H9 (cell line): ENCODE data around the gene PGF. TPM values are rescaled to one million over a fixed set of nuclear protein-coding genes. Genes with fewer than 3 reads are reported as not detected.

Experiments
- DNase-seq: peaks from one replicate; pipeline ENCODE4 v3.0.0-alpha.2; 2017
- H2AFZ ChIP-seq: one replicate; pipeline ENCODE4 v1.6.1; 2013; ENCODE audit warnings: mild to moderate bottlenecking, low read length, control low read depth, moderate library complexity
- H2AK5ac ChIP-seq: 2 replicates; pipeline ENCODE4 v1.6.1; 2013; ENCODE audit warnings: low read length, control low read depth, mixed read lengths; ENCODE audit not compliant: insufficient read length
- H2BK120ac ChIP-seq: one replicate; pipeline ENCODE4 v1.6.1; 2013; ENCODE audit warnings: low read depth, mild to moderate bottlenecking, low read length, control low read depth, inconsistent platforms; ENCODE audit not compliant: poor library complexity, severe bottlenecking
- H2BK12ac ChIP-seq: 2 replicates; pipeline ENCODE4 v1.6.1; 2013; ENCODE audit warnings: low read length, control low read depth, mixed read lengths, low read depth; ENCODE audit not compliant: insufficient read length
- H2BK15ac ChIP-seq: 2 replicates; pipeline ENCODE4 v1.6.1; 2013; ENCODE audit warnings: low read depth, low read length, control low read depth
- H2BK20ac ChIP-seq: one replicate; pipeline ENCODE4 v1.6.1; 2013; ENCODE audit warnings: low read depth, mild to moderate bottlenecking, low read length, control low read depth, inconsistent platforms; ENCODE audit not compliant: poor library complexity, severe bottlenecking
- H2BK5ac ChIP-seq: 2 replicates; pipeline ENCODE4 v1.6.1; 2013; ENCODE audit warnings: low read length, control low read depth, mixed read lengths; ENCODE audit not compliant: insufficient read length
- H3K14ac ChIP-seq: 2 replicates; pipeline ENCODE4 v1.6.1; 2013; ENCODE audit warnings: low read length, control low read depth; ENCODE audit not compliant: insufficient read depth
- H3K18ac ChIP-seq: 2 replicates; pipeline ENCODE4 v1.6.1; 2013; ENCODE audit warnings: low read depth, mild to moderate bottlenecking, mixed read lengths, low read length, control low read depth; ENCODE audit not compliant: insufficient read length
- H3K23ac ChIP-seq: 2 replicates; pipeline ENCODE4 v1.6.1; 2013; ENCODE audit warnings: low read length, control low read depth, mixed read lengths, low read depth; ENCODE audit not compliant: insufficient read length
- H3K23me2 ChIP-seq: 2 replicates; pipeline ENCODE4 v1.6.1; 2013; ENCODE audit warnings: low read depth, mild to moderate bottlenecking, mixed read lengths, low read length, control low read depth; ENCODE audit not compliant: insufficient read length, poor library complexity, severe bottlenecking
- H3K27ac ChIP-seq: 2 replicates; pipeline ENCODE4 v1.5.1; 2013; ENCODE audit warnings: low read length, control low read depth, mixed read lengths, low read depth; ENCODE audit not compliant: insufficient read length
- H3K27me3 ChIP-seq: 2 replicates; pipeline ENCODE4 v1.6.1; 2013; ENCODE audit warnings: low read length, control low read depth, inconsistent platforms; ENCODE audit not compliant: insufficient read depth
- H3K4ac ChIP-seq: 2 replicates; pipeline ENCODE4 v1.6.1; 2013; ENCODE audit warnings: low read depth, mild to moderate bottlenecking, control low read depth, inconsistent platforms, low read length, moderate library complexity
- H3K4me1 ChIP-seq: 2 replicates; pipeline ENCODE4 v1.6.1; 2013; ENCODE audit warnings: low read length, control low read depth, inconsistent platforms; ENCODE audit not compliant: insufficient read depth
- H3K4me2 ChIP-seq: 2 replicates; pipeline ENCODE4 v1.6.1; 2013; ENCODE audit warnings: low read length, control low read depth, mixed read lengths; ENCODE audit not compliant: insufficient read length, insufficient read depth
- H3K56ac ChIP-seq: 2 replicates; pipeline ENCODE4 v1.6.1; 2013; ENCODE audit warnings: low read depth, mild to moderate bottlenecking, mixed read lengths, low read length, control low read depth; ENCODE audit not compliant: insufficient read length
- H3K79me1 ChIP-seq: 2 replicates; pipeline ENCODE4 v1.6.1; 2013; ENCODE audit warnings: low read depth, mild to moderate bottlenecking, moderate library complexity, low read length, control low read depth, inconsistent platforms; ENCODE audit not compliant: insufficient read depth, poor library complexity, severe bottlenecking
- H3K79me2 ChIP-seq: 2 replicates; pipeline ENCODE4 v1.6.1; 2013; ENCODE audit warnings: low read length, control low read depth, inconsistent platforms; ENCODE audit not compliant: insufficient read depth
- H3K9ac ChIP-seq: 2 replicates; pipeline ENCODE4 v1.6.1; 2013; ENCODE audit warnings: low read length, control low read depth, mixed read lengths; ENCODE audit not compliant: insufficient read length; ENCODE audit errors: extremely low read depth
- H3K9me3 ChIP-seq: one replicate; pipeline ENCODE4 v1.6.1; 2013; ENCODE audit warnings: low read depth, low read length, inconsistent platforms; ENCODE audit not compliant: control insufficient read depth
- H3T11ph ChIP-seq: one replicate; pipeline ENCODE4 v1.6.1; 2013; ENCODE audit warnings: mild to moderate bottlenecking, low read length, control low read depth, inconsistent platforms
- H4K20me1 ChIP-seq: one replicate; pipeline ENCODE4 v1.6.1; 2013; ENCODE audit not compliant: control insufficient read depth, insufficient read length, insufficient read depth
- H4K5ac ChIP-seq: 2 replicates; pipeline ENCODE4 v1.6.1; 2013; ENCODE audit warnings: low read depth, mild to moderate bottlenecking, mixed read lengths, low read length, control low read depth; ENCODE audit not compliant: insufficient read length
- H4K8ac ChIP-seq: replicated peaks from 2 replicates; pipeline ENCODE4 v1.6.1; 2013; ENCODE audit warnings: low read length, control low read depth, mixed read lengths, low read depth; ENCODE audit not compliant: insufficient read length
- H4K91ac ChIP-seq: 2 replicates; pipeline ENCODE4 v1.6.1; 2013; ENCODE audit warnings: low read depth, mild to moderate bottlenecking, moderate library complexity, mixed read lengths, low read length, control low read depth; ENCODE audit not compliant: insufficient read length
- H3K27ac Mint-ChIP-seq, 3 experiments: 2 replicates in 2 of 3; 3 replicates in 1 of 3; pipeline ENCODE4 v1.8.0; 2020 to 2021; ENCODE audit warnings: mixed read lengths in 3 of 3, mild to moderate bottlenecking in 1 of 3, moderate library complexity in 1 of 3
- H3K27me3 Mint-ChIP-seq: 2 replicates; pipeline ENCODE4 v1.8.0; 2021; ENCODE audit warnings: low read depth, mild to moderate bottlenecking, moderate library complexity, mixed read lengths
- H3K36me3 Mint-ChIP-seq, 3 experiments: 2 replicates in 2 of 3; 3 replicates in 1 of 3; pipeline ENCODE4 v1.8.0; 2020 to 2021; ENCODE audit warnings: low read depth in 3 of 3, mixed read lengths in 3 of 3; ENCODE audit not compliant: insufficient read depth in 1 of 3
- H3K4me1 Mint-ChIP-seq, 2 experiments: 2 replicates each; pipeline ENCODE4 v1.8.0; 2020; ENCODE audit warnings: mixed read lengths in 2 of 2
- H3K4me3 Mint-ChIP-seq, 2 experiments: 2 replicates in 1 of 2; 3 replicates in 1 of 2; pipeline ENCODE4 v1.8.0; 2020 to 2021; ENCODE audit warnings: mild to moderate bottlenecking in 2 of 2, mixed read lengths in 2 of 2, moderate library complexity in 1 of 2
- H3K9me3 Mint-ChIP-seq, 2 experiments: 2 replicates in 1 of 2; 3 replicates in 1 of 2; pipeline ENCODE4 v1.8.0; 2020; ENCODE audit warnings: mild to moderate bottlenecking in 2 of 2, mixed read lengths in 2 of 2, moderate library complexity in 1 of 2
- WGBS: extraction: QIAGEN DNeasy Blood & Tissue Kit; methylation state at CpG from one replicate; pipeline ENCODE4 v1.1.7; 2013; ENCODE audit warnings: missing lambda C conversion rate, low lambda C conversion rate, mixed read lengths; ENCODE audit not compliant: insufficient read length; ENCODE audit errors: extremely low coverage; 5-methylcytosine and 5-hydroxymethylcytosine counted together
- total RNA-seq: library from RNA; stranded (reverse); gene quantifications from 2 replicates; pipeline ENCODE4 v1.2.1, GENCODE V29; 2021
- TF ChIP-seq, protein P1 (sequence below): fragments of 200-600 bp; sonication (generic); conservative IDR thresholded peaks from 3 replicates; pipeline ENCODE4 v1.8.0; 2021; ENCODE audit warnings: antibody characterized with exemption, mild to moderate bottlenecking

Gene PGF
- total RNA-seq, 1 experiment from 2014 or later = 2.3 TPM

GRCh38 chr14:74935360-74935680 is 20.1 kb downstream of the PGF start:
- Histone ChIP-seq H2BK5ac (no peak overlapping the region), H3K14ac (no peak overlapping the region), H2AFZ (no peak overlapping the region), H3K27me3 (no peaks in the 10 kb centered on the region), H3K79me2 (no peaks in the 10 kb centered on the region), H4K20me1 (no peaks in the 10 kb centered on the region), H3K79me1 (no peaks in the 10 kb centered on the region), H3K56ac (no peak overlapping the region), H3K9me3 (no peaks in the 10 kb centered on the region), H2AK5ac (no peak overlapping the region), H3K18ac (no peak overlapping the region), H3K4me2 (no peak overlapping the region), H4K91ac (no peak overlapping the region), H2BK120ac (no peak overlapping the region), H2BK12ac (no peak overlapping the region), H3T11ph (no peak overlapping the region), H3K23me2 (peaks cover 2% of the 10 kb centered on the region), H4K5ac (no peak overlapping the region), H3K9ac (no peak overlapping the region), H3K23ac (no peak overlapping the region), H3K27ac (no peak overlapping the region), H3K4me1 (no peaks in the 10 kb centered on the region), H2BK20ac (no peak overlapping the region), H4K8ac (no peak overlapping the region), H3K4ac (no peak overlapping the region), H2BK15ac (no peak overlapping the region)
- no peaks in the 10 kb centered on the region for H3K9me3 Mint-ChIP-seq
- TF ChIP-seq, protein P1, sequence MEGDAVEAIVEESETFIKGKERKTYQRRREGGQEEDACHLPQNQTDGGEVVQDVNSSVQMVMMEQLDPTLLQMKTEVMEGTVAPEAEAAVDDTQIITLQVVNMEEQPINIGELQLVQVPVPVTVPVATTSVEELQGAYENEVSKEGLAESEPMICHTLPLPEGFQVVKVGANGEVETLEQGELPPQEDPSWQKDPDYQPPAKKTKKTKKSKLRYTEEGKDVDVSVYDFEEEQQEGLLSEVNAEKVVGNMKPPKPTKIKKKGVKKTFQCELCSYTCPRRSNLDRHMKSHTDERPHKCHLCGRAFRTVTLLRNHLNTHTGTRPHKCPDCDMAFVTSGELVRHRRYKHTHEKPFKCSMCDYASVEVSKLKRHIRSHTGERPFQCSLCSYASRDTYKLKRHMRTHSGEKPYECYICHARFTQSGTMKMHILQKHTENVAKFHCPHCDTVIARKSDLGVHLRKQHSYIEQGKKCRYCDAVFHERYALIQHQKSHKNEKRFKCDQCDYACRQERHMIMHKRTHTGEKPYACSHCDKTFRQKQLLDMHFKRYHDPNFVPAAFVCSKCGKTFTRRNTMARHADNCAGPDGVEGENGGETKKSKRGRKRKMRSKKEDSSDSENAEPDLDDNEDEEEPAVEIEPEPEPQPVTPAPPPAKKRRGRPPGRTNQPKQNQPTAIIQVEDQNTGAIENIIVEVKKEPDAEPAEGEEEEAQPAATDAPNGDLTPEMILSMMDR = no peak
- H3K27me3 Mint-ChIP-seq = peaks cover 2% of the 10 kb centered on the region; the same call in 1 of the 2 replicates
- no peak overlapping the region for H3K27ac Mint-ChIP-seq
- DNase-seq = no peak
- 0 out of 4 replicates have a peak, but pooled peaks cover 0 to 3% of the 10 kb centered on the region in 2 experiments for H3K4me1 Mint-ChIP-seq
- no CpG with 5 or more reads among the region's 9 CpGs for WGBS
- no peaks in the 10 kb centered on the region for H3K36me3 Mint-ChIP-seq
- H3K4me3 Mint-ChIP-seq = no peak overlapping the region
